ENCODE data around the gene FHIT. TPM values are rescaled to one million over a fixed set of nuclear protein-coding genes. Genes with fewer than 3 reads are reported as not detected.

The FHIT gene
- total and polyA plus RNA-seq, 10 of the 15 experiments (the other 5 are each of a cell fraction or from before 2014, with no cell fraction given), result 4.2 to 14.9 (median 9.4) TPM

GRCh38 chr3:60792249-60792852 is 458.9 kb downstream of the FHIT start (continued):
- TF ChIP-seq POU2F2 (IDR thresholded peaks at IDR 0.05; ENCODE audit: borderline replicate concordance, low read depth, low read length), result no peak

- Histone ChIP-seq H4K20me1 (ENCODE audit: control insufficient read depth, insufficient read depth) (no peaks in the 10 kb centered on the region), H3K4me3 (no peak overlapping the region), H3K4me1 (ENCODE audit: control insufficient read depth, insufficient read depth, low read length) (no peaks in the 10 kb centered on the region), H3K9ac (ENCODE audit: control insufficient read depth, insufficient read depth, low read length) (no peak overlapping the region), H3K36me3 (ENCODE audit: control insufficient read depth in 2 of 2, insufficient read depth in 2 of 2, low read length in 1 of 2) (no peaks in the 10 kb centered on the region), H3K4me2 (ENCODE audit: control insufficient read depth, insufficient read depth) (no peak overlapping the region), H3K27ac (ENCODE audit: control insufficient read depth, insufficient read depth) (no peak overlapping the region), H3K9me3 (replicated peaks; ENCODE audit: control insufficient read depth, insufficient read depth, low read length) (no peaks in the 10 kb centered on the region), H3K79me2 (ENCODE audit: control insufficient read depth, insufficient read depth, low read length) (no peaks in the 10 kb centered on the region), H2AFZ (ENCODE audit: control insufficient read depth, low read depth, low read length) (no peak overlapping the region), H3K27me3 (replicated peaks in 1 of 2; ENCODE audit: control insufficient read depth in 2 of 2, insufficient read depth in 2 of 2, low read length in 1 of 2) (no peaks in the 10 kb centered on the region)
- ChIA-PET CTCF (interaction anchor here (1.2 kb wide), 1 partner anchor 10 kb away, joined by 3 read pairs; no protein-coding TSS in a partner anchor), RAD21 (ENCODE audit: unreplicated experiment) (no interaction called here), SMC1A (ENCODE audit: uncharacterized antibody, unreplicated experiment) (interaction anchor here (1.3 kb wide), 1 partner anchor 11 kb away, joined by 3 read pairs; no protein-coding TSS in a partner anchor), POLR2A (no interaction called here)
- DNase-seq (ENCODE audit: low read depth, low spot score) (no peak), ATAC-seq (no peak), FAIRE-seq (no peak)
- TF ChIP-seq SIX5 (IDR thresholded peaks at IDR 0.05; ENCODE audit: low read depth, low read length, severe bottlenecking) (no peak), MEF2B (IDR thresholded peaks at IDR 0.05; ENCODE audit: partially characterized antibody, poor library complexity, severe bottlenecking) (no peak), CREM (IDR thresholded peaks at IDR 0.05; ENCODE audit: low read depth) (no peak), IKZF2 (IDR thresholded peaks at IDR 0.05) (no peak), YBX1 (IDR thresholded peaks at IDR 0.05) (no peak), YY1 (IDR thresholded peaks at IDR 0.05; ENCODE audit: low read depth, low read length) (no peak), NFIC (IDR thresholded peaks at IDR 0.05; ENCODE audit: low read depth, low read length) (no peak), NFYA (IDR thresholded peaks at IDR 0.05; ENCODE audit: borderline replicate concordance, low read depth, low read length) (no peak)
- TF ChIP-seq, protein P1, sequence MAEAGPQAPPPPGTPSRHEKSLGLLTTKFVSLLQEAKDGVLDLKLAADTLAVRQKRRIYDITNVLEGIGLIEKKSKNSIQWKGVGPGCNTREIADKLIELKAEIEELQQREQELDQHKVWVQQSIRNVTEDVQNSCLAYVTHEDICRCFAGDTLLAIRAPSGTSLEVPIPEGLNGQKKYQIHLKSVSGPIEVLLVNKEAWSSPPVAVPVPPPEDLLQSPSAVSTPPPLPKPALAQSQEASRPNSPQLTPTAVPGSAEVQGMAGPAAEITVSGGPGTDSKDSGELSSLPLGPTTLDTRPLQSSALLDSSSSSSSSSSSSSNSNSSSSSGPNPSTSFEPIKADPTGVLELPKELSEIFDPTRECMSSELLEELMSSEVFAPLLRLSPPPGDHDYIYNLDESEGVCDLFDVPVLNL (IDR thresholded peaks at IDR 0.05; ENCODE audit: low read depth, low read length), result no peak
- TF ChIP-seq, protein P2, sequence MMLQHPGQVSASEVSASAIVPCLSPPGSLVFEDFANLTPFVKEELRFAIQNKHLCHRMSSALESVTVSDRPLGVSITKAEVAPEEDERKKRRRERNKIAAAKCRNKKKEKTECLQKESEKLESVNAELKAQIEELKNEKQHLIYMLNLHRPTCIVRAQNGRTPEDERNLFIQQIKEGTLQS (IDR thresholded peaks at IDR 0.05; ENCODE audit: borderline replicate concordance, extremely low read depth, low read depth, low read length), result no peak
- TF ChIP-seq, protein P3, sequence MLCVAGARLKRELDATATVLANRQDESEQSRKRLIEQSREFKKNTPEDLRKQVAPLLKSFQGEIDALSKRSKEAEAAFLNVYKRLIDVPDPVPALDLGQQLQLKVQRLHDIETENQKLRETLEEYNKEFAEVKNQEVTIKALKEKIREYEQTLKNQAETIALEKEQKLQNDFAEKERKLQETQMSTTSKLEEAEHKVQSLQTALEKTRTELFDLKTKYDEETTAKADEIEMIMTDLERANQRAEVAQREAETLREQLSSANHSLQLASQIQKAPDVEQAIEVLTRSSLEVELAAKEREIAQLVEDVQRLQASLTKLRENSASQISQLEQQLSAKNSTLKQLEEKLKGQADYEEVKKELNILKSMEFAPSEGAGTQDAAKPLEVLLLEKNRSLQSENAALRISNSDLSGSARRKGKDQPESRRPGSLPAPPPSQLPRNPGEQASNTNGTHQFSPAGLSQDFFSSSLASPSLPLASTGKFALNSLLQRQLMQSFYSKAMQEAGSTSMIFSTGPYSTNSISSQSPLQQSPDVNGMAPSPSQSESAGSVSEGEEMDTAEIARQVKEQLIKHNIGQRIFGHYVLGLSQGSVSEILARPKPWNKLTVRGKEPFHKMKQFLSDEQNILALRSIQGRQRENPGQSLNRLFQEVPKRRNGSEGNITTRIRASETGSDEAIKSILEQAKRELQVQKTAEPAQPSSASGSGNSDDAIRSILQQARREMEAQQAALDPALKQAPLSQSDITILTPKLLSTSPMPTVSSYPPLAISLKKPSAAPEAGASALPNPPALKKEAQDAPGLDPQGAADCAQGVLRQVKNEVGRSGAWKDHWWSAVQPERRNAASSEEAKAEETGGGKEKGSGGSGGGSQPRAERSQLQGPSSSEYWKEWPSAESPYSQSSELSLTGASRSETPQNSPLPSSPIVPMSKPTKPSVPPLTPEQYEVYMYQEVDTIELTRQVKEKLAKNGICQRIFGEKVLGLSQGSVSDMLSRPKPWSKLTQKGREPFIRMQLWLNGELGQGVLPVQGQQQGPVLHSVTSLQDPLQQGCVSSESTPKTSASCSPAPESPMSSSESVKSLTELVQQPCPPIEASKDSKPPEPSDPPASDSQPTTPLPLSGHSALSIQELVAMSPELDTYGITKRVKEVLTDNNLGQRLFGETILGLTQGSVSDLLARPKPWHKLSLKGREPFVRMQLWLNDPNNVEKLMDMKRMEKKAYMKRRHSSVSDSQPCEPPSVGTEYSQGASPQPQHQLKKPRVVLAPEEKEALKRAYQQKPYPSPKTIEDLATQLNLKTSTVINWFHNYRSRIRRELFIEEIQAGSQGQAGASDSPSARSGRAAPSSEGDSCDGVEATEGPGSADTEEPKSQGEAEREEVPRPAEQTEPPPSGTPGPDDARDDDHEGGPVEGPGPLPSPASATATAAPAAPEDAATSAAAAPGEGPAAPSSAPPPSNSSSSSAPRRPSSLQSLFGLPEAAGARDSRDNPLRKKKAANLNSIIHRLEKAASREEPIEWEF (IDR thresholded peaks at IDR 0.05; ENCODE audit: insufficient replicate concordance, low read depth, low read length), result no peak
- intact Hi-C loops (cut with micrococcal nuclease; ENCODE audit: unreplicated experiment), result no loop called here
- BruUV-seq (replicated peaks), result no TSS peak
- in situ Hi-C loops (cut with MboI), result no loop called here
- 57% methylated on average over 3 of the region's 3 CpGs for WGBS (ENCODE audit: insufficient coverage, insufficient replicate concordance, low lambda C conversion rate, missing lambda C conversion rate)
Measured at GRCh38 chr3:60788185-60788584, 463.1 kb downstream of the FHIT start.
